ENCODE results near the gene RERE.
"Not testable (repeated sequence)": the region's sequence is repeated elsewhere in the genome, so short reads cannot be mapped to it uniquely, and the experiment has no call there.

RERE gene

GRCh38 chr1:8714173-8714572 is 103.3 kb downstream of the RERE start:
- DNase-seq (ENCODE audit: low read depth), result no peak

- DNase-seq (ENCODE audit: low read depth), result no peak
Observed at GRCh38 chr1:8712413-8713231, 104.8 kb downstream of the RERE start.

- no peak for DNase-seq (ENCODE audit: low read depth)
Observed at GRCh38 chr1:8711873-8712412, 105.5 kb downstream of the RERE start.

- no peak for DNase-seq (ENCODE audit: low read depth)
Observed at GRCh38 chr1:8711151-8711550, 106.3 kb downstream of the RERE start.

GRCh38 chr1:8708259-8708658 is 109.2 kb downstream of the RERE start:
- DNase-seq (ENCODE audit: low read depth), result no peak

GRCh38 chr1:8706995-8707396 is 110.4 kb downstream of the RERE start:
- no peak for DNase-seq (ENCODE audit: low read depth)

- DNase-seq (ENCODE audit: low read depth), result no peak
Observed at GRCh38 chr1:8706291-8706690, 111.1 kb downstream of the RERE start.

GRCh38 chr1:8704866-8705506 is 112.5 kb downstream of the RERE start:
- DNase-seq (ENCODE audit: low read depth), result no peak

GRCh38 chr1:8702850-8703810 is 114.3 kb downstream of the RERE start:
- peak; percentile 39 for DNase-seq (ENCODE audit: low read depth)

- DNase-seq (ENCODE audit: low read depth), result no peak
Observed at GRCh38 chr1:8702472-8702849, 115.0 kb downstream of the RERE start.

- no peak for DNase-seq (ENCODE audit: low read depth)
Observed at GRCh38 chr1:8701794-8702471, 115.5 kb downstream of the RERE start.

GRCh38 chr1:8699679-8700078 is 117.8 kb downstream of the RERE start:
- no peak for DNase-seq (ENCODE audit: low read depth)

- no peak for DNase-seq (ENCODE audit: low read depth)
Observed at GRCh38 chr1:8698937-8699447, 118.4 kb downstream of the RERE start.

- DNase-seq (ENCODE audit: low read depth), result no peak
Observed at GRCh38 chr1:8698012-8698630, 119.3 kb downstream of the RERE start.

GRCh38 chr1:8695442-8695841 is 122.0 kb downstream of the RERE start:
- DNase-seq (ENCODE audit: low read depth), result not testable (repeated sequence)

- no peak for DNase-seq (ENCODE audit: low read depth)
Observed at GRCh38 chr1:8693107-8693506, 124.3 kb downstream of the RERE start.

- no peak for DNase-seq (ENCODE audit: low read depth)
Observed at GRCh38 chr1:8691662-8692061, 125.8 kb downstream of the RERE start.

- DNase-seq (ENCODE audit: low read depth), result no peak
Observed at GRCh38 chr1:8690253-8690525, 127.3 kb downstream of the RERE start.

- no peak for DNase-seq (ENCODE audit: low read depth)
Observed at GRCh38 chr1:8689431-8690252, 127.8 kb downstream of the RERE start.

GRCh38 chr1:8687538-8687937 is 129.9 kb downstream of the RERE start:
- no peak for DNase-seq (ENCODE audit: low read depth)

All from stimulated activated CD8-positive, alpha-beta memory T cell treated with anti-CD3 and anti-CD28 coated beads, Interleukin-12 subunit alpha, Interleukin-12 subunit beta, amount 100 ng/mL, for 4 hours (primary cell).